GM23248 (cell line): ENCODE results near the gene IQUB.

Experiments used
- EZH2 ChIP-seq: fragments of 200-600 bp; sonication (generic); IDR thresholded peaks from 2 replicates; pipeline ENCODE4 v1.6.1; 2018; ENCODE audit warnings: antibody characterized with exemption, mild to moderate bottlenecking; ENCODE audit not compliant: insufficient read depth, poor library complexity, severe bottlenecking
- EZH2phosphoT487 ChIP-seq: fragments of 200-600 bp; sonication (generic); IDR thresholded peaks from 2 replicates; pipeline ENCODE4 v1.6.1; 2018; ENCODE audit warnings: antibody characterized with exemption, moderate library complexity, mild to moderate bottlenecking, low read depth; ENCODE audit not compliant: insufficient read depth

GRCh38 chr7:123485187-123485586 lies 49.2 kb downstream of the IQUB start:
- TF ChIP-seq EZH2: no peak
- no peak for TF ChIP-seq EZH2phosphoT487
